ENCODE data around the gene EFHB.

- TF ChIP-seq, protein P1, sequence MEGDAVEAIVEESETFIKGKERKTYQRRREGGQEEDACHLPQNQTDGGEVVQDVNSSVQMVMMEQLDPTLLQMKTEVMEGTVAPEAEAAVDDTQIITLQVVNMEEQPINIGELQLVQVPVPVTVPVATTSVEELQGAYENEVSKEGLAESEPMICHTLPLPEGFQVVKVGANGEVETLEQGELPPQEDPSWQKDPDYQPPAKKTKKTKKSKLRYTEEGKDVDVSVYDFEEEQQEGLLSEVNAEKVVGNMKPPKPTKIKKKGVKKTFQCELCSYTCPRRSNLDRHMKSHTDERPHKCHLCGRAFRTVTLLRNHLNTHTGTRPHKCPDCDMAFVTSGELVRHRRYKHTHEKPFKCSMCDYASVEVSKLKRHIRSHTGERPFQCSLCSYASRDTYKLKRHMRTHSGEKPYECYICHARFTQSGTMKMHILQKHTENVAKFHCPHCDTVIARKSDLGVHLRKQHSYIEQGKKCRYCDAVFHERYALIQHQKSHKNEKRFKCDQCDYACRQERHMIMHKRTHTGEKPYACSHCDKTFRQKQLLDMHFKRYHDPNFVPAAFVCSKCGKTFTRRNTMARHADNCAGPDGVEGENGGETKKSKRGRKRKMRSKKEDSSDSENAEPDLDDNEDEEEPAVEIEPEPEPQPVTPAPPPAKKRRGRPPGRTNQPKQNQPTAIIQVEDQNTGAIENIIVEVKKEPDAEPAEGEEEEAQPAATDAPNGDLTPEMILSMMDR (IDR thresholded peaks at IDR 0.05), result no peak
- TF ChIP-seq POLR2A (IDR thresholded peaks at IDR 0.05), result no peak
Measured at GRCh38 chr3:19898721-19899120, 35.3 kb downstream of the EFHB start.

Data from lower leg skin (tissue), 3 donors.